ENCODE measurements around the gene MRM2. TPM values are rescaled to one million over a fixed set of nuclear protein-coding genes. Genes with fewer than 3 reads are reported as not detected.

Gene MRM2
- total RNA-seq, 1 experiment from 2014 or later, result 34.7 TPM

GRCh38 chr7:2203766-2204300 lies 38.2 kb downstream of the MRM2 start:
- CTCF ChIA-PET, result no interaction called here

More at GRCh38 chr7:2203766-2204300, 38.2 kb downstream of the MRM2 start:
- TF ChIP-seq SRF (IDR thresholded peaks at IDR 0.05; ENCODE audit: low read depth) (no peak), EZH2 (IDR thresholded peaks at IDR 0.05) (no peak), EZH2phosphoT487 (IDR thresholded peaks at IDR 0.05; ENCODE audit: borderline replicate concordance) (no peak), TCF7L2 (IDR thresholded peaks at IDR 0.05; ENCODE audit: borderline replicate concordance, extremely low read depth, insufficient read depth, insufficient read length) (no peak), SP1 (IDR thresholded peaks at IDR 0.05; ENCODE audit: low read depth) (no peak), ZNF274 (IDR thresholded peaks at IDR 0.05; ENCODE audit: low read depth, low read length) (no peak), SIN3A (IDR thresholded peaks at IDR 0.05; ENCODE audit: low read depth) (no peak), CEBPB (IDR thresholded peaks at IDR 0.05; ENCODE audit: low read depth) (no peak), JUND (IDR thresholded peaks at IDR 0.05) (no peak), POLR2AphosphoS5 (IDR thresholded peaks at IDR 0.05; ENCODE audit: low read depth, low read length) (no peak), ZFX (IDR thresholded peaks at IDR 0.05) (no peak), EGR1 (IDR thresholded peaks at IDR 0.05; ENCODE audit: low read depth) (no peak)
- TF ChIP-seq, protein P1, sequence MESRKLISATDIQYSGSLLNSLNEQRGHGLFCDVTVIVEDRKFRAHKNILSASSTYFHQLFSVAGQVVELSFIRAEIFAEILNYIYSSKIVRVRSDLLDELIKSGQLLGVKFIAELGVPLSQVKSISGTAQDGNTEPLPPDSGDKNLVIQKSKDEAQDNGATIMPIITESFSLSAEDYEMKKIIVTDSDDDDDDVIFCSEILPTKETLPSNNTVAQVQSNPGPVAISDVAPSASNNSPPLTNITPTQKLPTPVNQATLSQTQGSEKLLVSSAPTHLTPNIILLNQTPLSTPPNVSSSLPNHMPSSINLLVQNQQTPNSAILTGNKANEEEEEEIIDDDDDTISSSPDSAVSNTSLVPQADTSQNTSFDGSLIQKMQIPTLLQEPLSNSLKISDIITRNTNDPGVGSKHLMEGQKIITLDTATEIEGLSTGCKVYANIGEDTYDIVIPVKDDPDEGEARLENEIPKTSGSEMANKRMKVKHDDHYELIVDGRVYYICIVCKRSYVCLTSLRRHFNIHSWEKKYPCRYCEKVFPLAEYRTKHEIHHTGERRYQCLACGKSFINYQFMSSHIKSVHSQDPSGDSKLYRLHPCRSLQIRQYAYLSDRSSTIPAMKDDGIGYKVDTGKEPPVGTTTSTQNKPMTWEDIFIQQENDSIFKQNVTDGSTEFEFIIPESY (IDR thresholded peaks at IDR 0.05; ENCODE audit: extremely low read depth, insufficient replicate concordance, low read length), result no peak
- H4K20me1 ChIP-seq (ENCODE audit: insufficient read depth), result no peaks in the 10 kb centered on the region
- no peaks in the 10 kb centered on the region for H3K27me3 ChIP-seq (ENCODE audit: insufficient read depth, low read length)
- DNase-seq (ENCODE audit: low read depth, low spot score), result no peak
- no peaks in the 10 kb centered on the region for H3K9me3 ChIP-seq (ENCODE audit: control insufficient read depth in 1 of 2, insufficient read depth in 1 of 2, low read depth in 1 of 2, low read length in 2 of 2)
- no peak overlapping the region for H3K9ac ChIP-seq (ENCODE audit: low read length)
- ChIA-PET RAD21 (ENCODE audit: low non-redundant PET in 1 of 2, low total read pairs in 2 of 2, uncharacterized antibody in 2 of 2, unreplicated experiment in 2 of 2) (no interaction called here), POLR2A (no interaction called here)
- no peaks in the 10 kb centered on the region for H3K79me2 ChIP-seq (ENCODE audit: insufficient read depth, low read length)
- intact Hi-C loops (cut with micrococcal nuclease), result loop anchor here (10.0 kb wide), 1 partner anchor 99 kb away; no protein-coding TSS in a partner anchor
- no peak overlapping the region for H3K4me3 ChIP-seq (replicated peaks in 1 of 2; ENCODE audit: low read depth in 1 of 2, low read length in 2 of 2)
- no peak overlapping the region for H3K4me2 ChIP-seq (ENCODE audit: low read length)
- peaks cover 7% of the 10 kb centered on the region in 2 experiments; a peak in 3 of 4 replicates for H3K36me3 ChIP-seq (ENCODE audit: control insufficient read depth in 1 of 2, insufficient read depth in 2 of 2, low read length in 2 of 2)
- H3K9me2 ChIP-seq (ENCODE audit: insufficient read depth), result no peaks in the 10 kb centered on the region
- H2AFZ ChIP-seq (ENCODE audit: low read depth, low read length, poor library complexity, severe bottlenecking), result no peak overlapping the region
- no peaks in the 10 kb centered on the region for H3K4me1 ChIP-seq (ENCODE audit: control insufficient read depth in 1 of 2, insufficient read depth in 2 of 2, low read length in 2 of 2)
- no TSS peak for BruUV-seq (replicated peaks)
- no peak for ATAC-seq
- no peak overlapping the region for H3K27ac ChIP-seq (ENCODE audit: low read depth, low read length)

All from HCT116 (cell line).